NOMO-1 (cell line): Measurements from ENCODE around the gene SH3RF3.

Source experiments
- DNase-seq, 2 experiments: peaks; one replicate each; lab custom pipeline; 2025; ENCODE audit not compliant: unreplicated experiment in 2 of 2; lab: John Stamatoyannopoulos, UW

Gene SH3RF3

DNA sequence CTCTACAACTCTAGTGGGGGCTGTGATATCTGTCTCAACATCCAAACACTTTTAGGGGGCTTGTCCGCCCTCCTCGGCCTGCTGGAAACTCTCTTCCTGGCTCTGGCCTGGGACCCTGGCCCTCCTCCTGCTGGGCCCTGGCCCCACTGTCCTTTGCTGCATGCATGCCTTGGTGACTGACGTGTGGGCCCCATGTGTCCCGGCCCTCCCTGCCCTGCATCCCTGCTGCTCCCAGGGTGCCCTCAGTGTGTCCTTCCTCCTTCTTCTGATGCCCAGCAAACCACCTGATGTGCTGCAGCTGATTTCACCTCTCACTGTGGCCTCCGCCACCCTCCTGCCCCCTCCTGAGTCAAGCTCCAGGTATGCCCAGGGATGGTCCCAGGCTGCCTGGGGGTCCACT lies 383.1 kb downstream of the SH3RF3 start:
- DNase-seq = no peak

DNA sequence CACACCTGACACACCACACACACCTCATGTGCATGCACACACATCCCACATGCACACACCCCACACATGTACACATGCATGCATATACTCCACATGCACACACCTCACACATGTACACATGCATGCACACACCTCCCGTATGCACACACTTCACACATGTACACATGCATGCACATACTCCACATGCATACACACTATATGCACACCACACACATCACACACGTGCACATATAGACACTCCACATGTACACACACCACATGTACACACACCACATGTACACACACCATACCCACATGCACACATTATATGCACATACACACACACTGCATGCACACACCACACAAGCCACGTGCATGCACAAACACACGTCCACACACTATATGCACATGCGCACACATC lies 384.2 kb downstream of the SH3RF3 start:
- no peak for DNase-seq

DNA sequence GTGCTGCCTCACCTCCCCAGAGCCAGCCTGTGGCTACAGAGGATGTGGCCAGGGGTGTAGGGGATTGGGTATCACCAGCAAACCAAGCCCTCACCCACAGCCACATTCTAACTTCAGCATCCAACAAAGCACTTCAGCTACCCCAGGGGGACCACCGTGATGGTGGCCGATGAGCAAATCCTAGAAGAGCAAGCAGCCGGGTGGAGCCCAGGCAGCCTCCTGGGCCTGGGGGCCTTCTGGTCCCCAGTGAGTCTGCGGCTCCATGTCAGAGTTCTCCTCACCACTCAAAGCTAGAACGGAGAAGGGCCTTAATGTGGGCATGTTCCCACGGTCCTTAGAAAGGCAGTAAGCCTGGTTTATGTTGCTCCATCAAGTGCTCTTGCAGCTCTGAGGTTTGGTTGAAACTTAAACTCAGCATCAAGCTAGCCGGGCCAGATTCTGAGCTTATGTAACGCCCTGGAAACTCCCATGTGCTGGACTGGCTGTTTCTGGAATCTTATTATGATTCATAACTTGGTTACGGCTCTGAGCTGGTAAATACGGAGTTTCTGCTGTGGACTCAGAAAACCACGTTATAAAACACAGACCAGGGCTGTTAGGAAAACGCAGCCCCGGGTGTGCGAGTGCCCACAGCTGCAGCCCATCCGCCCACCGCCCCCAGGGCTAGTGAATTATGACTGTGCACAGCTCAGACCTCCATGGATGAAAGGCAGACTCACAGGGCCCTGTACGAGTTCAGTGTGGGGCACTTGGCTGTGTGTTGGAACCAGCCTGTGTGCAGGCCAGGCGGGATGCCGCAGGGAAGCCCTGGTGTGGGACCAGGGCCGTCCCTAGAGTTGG lies 385.0 kb downstream of the SH3RF3 start:
- no peak for DNase-seq

- no peak for DNase-seq
Observed at GRCh38 chr2:109514857-109515256, 385.9 kb downstream of the SH3RF3 start.

GRCh38 chr2:109516445-109517117 lies 387.6 kb downstream of the SH3RF3 start:
- DNase-seq = no peak

GRCh38 chr2:109517118-109517889 lies 388.3 kb downstream of the SH3RF3 start:
- no peak for DNase-seq

- DNase-seq = no peak
Observed at GRCh38 chr2:109519513-109519912, 390.5 kb downstream of the SH3RF3 start.

DNA sequence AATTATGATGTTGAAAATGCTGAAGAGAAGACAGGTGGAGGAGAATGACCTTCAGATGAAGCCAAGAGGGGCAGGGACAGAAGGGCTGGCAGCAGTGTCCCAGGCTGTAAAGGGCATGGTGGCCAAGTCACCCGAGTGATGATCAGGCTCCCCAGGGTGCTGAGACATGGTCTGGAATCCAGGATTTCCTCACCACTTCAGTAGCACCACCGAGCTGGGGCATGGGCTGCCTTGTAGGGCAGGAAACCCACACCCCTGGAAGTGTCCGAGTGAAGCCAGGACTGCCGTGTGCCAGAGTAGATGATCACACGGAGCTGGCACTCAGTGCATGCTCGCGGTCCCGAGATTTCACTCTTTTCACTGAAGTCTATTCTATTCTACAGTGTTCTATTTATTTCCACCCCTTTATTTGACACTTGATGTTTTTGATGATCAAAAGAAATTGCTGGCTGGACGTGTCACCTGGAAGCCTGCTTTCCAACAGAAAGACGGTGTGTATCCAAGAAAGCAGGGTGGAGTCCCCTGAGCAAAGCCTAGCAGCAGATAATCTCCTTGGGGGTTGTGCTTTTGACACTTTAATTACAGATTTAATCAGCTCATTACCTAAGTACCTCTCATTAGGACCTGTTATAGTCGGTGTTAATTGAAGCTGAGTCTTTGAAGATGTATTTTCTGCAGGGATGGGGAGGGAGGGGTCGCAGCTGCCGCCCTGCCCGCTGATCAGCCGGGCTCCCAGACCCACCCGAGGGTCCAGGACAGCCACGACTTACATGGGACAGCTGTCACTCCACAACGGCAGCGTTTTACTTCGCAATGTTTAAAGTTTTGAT lies 392.4 kb downstream of the SH3RF3 start:
- no peak for DNase-seq

- DNase-seq = no peak
Observed at GRCh38 chr2:109522063-109522374, 393.0 kb downstream of the SH3RF3 start.

DNA sequence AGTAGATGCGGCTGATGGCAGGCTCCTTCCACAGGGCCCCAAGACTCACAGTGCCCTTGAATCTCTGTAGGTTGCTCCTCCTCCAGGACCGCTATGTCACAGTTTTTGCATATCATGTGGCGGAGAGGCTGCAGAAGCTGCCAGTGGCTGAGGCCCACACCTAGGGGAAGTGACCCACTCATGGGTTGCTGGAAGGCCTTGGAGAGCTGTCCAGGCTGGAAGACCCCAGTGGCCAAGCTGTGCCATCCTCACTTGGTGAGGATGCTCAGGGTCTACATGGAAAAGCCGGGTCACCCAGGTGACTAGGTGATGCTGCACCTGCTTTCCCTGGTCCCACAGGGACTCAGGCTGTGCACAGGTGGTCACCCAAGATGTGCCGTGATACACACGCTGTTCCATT lies 394.1 kb downstream of the SH3RF3 start:
- no peak for DNase-seq

- DNase-seq = no peak
Observed at GRCh38 chr2:109523536-109524361, 394.7 kb downstream of the SH3RF3 start.

- no peak for DNase-seq
Observed at GRCh38 chr2:109525836-109526235, 396.8 kb downstream of the SH3RF3 start.

DNA sequence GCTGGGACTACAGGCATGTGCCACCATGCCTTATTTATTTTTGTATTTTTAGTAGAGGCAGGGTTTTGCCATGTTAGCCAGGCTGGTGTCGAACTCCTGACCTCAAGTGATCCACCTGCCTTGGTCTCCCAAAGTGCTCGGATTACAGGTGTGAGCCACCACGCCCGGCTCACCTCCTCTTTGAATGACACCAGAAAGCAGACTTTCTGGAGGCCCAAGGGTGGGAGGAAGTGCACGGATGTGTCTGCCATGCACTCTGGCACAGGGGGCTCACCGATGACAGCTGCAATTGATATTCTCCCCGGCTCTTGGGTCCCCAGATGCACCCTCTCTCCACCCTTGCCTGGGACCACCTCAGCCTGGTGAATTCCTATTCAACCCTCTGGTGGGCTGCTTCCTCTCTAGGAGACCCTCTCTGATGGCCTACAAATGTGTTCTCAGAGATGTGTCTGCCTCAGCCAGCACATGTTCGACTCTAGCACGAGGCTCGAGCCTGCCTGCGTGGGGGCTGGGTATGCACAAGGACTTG lies 397.5 kb downstream of the SH3RF3 start:
- no peak for DNase-seq

DNA sequence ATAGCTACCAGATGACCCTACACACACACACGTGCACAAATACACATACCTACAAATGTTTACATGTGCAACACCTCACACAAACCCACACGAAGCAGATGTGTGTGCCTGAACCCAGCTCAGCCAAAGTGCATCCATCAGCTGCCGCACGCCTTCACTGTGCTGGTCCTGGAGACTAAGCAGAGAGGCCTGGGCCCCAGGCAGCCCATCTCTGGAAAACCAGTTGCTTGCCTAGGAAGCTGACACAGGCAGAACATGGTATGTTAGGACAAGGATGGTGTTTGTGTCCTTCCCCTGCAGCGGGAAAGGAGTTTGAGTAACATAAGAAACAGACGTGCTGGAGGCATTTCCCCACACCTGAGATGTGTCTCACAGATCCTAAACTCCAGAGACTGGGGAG lies 398.1 kb downstream of the SH3RF3 start:
- no peak for DNase-seq

- DNase-seq = no peak
Observed at GRCh38 chr2:109527846-109528705, 399.1 kb downstream of the SH3RF3 start.

DNA sequence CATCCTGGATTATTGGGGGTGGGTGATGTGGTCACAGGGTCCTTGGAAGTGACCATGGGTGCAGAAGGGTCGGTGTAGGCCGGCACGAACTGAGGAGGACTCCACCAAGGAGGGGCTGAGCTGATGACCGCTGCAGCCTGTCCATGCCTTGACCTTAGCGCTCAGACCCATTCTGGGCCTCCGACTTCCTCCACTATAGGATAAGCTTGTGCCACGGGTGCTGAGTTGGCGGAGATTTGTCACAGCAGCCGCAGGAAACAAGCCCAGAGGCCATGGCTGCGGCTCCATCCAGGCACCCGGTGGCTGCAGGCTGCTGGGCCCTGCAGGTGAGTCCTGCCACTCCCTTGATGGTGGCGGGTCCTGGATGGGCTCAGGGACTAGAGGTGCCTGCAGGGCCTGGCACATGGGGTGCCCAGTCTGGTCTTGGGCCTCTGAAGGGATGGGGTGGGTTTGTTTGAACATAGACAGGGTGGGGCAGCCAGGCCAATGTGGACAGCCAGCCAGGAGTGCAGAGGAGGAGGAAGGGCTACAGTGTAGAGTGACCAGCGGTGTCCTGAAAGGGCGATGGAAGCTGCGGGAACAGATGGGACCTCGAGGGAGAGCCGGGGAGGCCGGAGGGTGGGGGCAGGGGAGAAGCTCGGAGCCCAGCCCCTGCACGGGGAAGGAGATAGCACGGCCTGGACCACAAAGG lies 400.0 kb downstream of the SH3RF3 start:
- no peak for DNase-seq

GRCh38 chr2:109529532-109530449 lies 400.8 kb downstream of the SH3RF3 start:
- DNase-seq = no peak
